Ishikawa (cell line): Measurements from ENCODE around the gene TF.

Experiments used
- CEBPB ChIP-seq: IDR thresholded peaks from 2 replicates; pipeline ENCODE4 v1.6.1; 2012
- CREB1 ChIP-seq: IDR thresholded peaks from 2 replicates; pipeline ENCODE4 v1.6.1; 2012; ENCODE audit warnings: low read depth
- EGR1 ChIP-seq: IDR thresholded peaks from 2 replicates; pipeline ENCODE4 v1.6.1; 2012
- EP300 ChIP-seq: IDR thresholded peaks from 2 replicates; pipeline ENCODE4 v1.6.1; 2012; ENCODE audit warnings: borderline replicate concordance
- FOXM1 ChIP-seq: IDR thresholded peaks from 2 replicates; pipeline ENCODE4 v1.6.1; 2012; ENCODE audit warnings: low read depth, borderline replicate concordance
- NFIC ChIP-seq: IDR thresholded peaks from 2 replicates; pipeline ENCODE4 v1.6.1; 2012
- RAD21 ChIP-seq: IDR thresholded peaks from 2 replicates; pipeline ENCODE4 v1.6.1; 2012; ENCODE audit warnings: low read depth
- TAF1 ChIP-seq: IDR thresholded peaks from 2 replicates; pipeline ENCODE4 v1.6.1; 2012; ENCODE audit warnings: low read depth, mild to moderate bottlenecking
- TCF12 ChIP-seq: IDR thresholded peaks from 2 replicates; pipeline ENCODE4 v1.6.1; 2012; ENCODE audit warnings: low read depth
- TEAD4 ChIP-seq: IDR thresholded peaks from 2 replicates; pipeline ENCODE4 v1.6.1; 2012
- YY1 ChIP-seq: IDR thresholded peaks from 2 replicates; pipeline ENCODE4 v1.6.1; 2012; ENCODE audit warnings: low read depth
- ZBTB7A ChIP-seq: IDR thresholded peaks from 2 replicates; pipeline ENCODE4 v1.6.1; 2012; ENCODE audit warnings: low read depth
- TF ChIP-seq, protein P1 (sequence below): IDR thresholded peaks from 2 replicates; pipeline ENCODE4 v1.6.1; 2012
- TF ChIP-seq, protein P2 (sequence below): IDR thresholded peaks from 2 replicates; pipeline ENCODE4 v1.6.1; 2012
- TF ChIP-seq, protein P3 (sequence below): IDR thresholded peaks from 2 replicates; pipeline ENCODE4 v1.6.1; 2012; ENCODE audit warnings: low read depth, mild to moderate bottlenecking

TF gene

GRCh38 chr3:133838916-133839800 is 93.0 kb downstream of the TF start:
- TF ChIP-seq NFIC = no peak
- TF ChIP-seq TEAD4 = no peak
- TF ChIP-seq, protein P1, sequence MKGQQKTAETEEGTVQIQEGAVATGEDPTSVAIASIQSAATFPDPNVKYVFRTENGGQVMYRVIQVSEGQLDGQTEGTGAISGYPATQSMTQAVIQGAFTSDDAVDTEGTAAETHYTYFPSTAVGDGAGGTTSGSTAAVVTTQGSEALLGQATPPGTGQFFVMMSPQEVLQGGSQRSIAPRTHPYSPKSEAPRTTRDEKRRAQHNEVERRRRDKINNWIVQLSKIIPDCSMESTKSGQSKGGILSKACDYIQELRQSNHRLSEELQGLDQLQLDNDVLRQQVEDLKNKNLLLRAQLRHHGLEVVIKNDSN = no peak
- no peak for TF ChIP-seq ZBTB7A
- TF ChIP-seq YY1 = no peak
- TF ChIP-seq FOXM1 = no peak
- no peak for TF ChIP-seq TAF1
- TF ChIP-seq EP300 = no peak
- no peak for TF ChIP-seq CREB1
- TF ChIP-seq TCF12 = no peak
- TF ChIP-seq RAD21 = no peak
- TF ChIP-seq, protein P2, sequence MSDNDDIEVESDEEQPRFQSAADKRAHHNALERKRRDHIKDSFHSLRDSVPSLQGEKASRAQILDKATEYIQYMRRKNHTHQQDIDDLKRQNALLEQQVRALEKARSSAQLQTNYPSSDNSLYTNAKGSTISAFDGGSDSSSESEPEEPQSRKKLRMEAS = no peak
- TF ChIP-seq, protein P3, sequence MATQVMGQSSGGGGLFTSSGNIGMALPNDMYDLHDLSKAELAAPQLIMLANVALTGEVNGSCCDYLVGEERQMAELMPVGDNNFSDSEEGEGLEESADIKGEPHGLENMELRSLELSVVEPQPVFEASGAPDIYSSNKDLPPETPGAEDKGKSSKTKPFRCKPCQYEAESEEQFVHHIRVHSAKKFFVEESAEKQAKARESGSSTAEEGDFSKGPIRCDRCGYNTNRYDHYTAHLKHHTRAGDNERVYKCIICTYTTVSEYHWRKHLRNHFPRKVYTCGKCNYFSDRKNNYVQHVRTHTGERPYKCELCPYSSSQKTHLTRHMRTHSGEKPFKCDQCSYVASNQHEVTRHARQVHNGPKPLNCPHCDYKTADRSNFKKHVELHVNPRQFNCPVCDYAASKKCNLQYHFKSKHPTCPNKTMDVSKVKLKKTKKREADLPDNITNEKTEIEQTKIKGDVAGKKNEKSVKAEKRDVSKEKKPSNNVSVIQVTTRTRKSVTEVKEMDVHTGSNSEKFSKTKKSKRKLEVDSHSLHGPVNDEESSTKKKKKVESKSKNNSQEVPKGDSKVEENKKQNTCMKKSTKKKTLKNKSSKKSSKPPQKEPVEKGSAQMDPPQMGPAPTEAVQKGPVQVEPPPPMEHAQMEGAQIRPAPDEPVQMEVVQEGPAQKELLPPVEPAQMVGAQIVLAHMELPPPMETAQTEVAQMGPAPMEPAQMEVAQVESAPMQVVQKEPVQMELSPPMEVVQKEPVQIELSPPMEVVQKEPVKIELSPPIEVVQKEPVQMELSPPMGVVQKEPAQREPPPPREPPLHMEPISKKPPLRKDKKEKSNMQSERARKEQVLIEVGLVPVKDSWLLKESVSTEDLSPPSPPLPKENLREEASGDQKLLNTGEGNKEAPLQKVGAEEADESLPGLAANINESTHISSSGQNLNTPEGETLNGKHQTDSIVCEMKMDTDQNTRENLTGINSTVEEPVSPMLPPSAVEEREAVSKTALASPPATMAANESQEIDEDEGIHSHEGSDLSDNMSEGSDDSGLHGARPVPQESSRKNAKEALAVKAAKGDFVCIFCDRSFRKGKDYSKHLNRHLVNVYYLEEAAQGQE = no peak
- no peak for TF ChIP-seq EGR1

DNA sequence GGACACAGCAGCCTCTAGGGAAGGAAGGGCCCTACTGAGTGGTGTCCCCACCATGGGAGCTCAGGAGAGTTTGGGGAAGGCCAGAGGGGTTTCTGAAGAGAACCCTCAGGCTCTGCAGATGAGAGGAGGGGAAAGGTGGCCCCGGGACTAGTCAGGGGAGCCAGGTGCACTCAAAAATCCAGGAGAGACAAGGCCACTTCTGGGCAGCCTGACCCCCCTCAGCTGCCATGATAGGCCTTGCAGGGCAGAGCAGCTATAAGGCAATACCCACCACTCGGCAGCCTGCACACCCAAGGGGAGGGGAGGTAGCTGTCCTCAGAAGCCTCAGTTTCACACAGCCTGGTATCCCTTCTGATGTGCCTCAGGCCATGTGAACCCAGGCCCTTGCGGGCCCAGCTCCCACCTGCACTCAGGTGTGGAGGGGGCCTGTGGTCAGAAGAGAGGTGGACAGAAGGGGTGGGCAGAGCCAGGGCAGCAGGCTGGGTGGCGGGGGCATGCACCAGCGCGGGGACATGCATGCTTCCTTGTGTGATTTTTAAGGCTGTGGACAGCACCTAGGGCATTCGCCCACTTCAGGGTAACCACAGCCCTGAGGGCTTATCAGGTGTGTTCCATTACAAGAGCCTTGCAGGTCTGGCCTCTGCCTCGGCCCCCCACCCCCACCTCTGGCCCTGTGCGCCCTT is 94.0 kb downstream of the TF start:
- TF ChIP-seq CREB1 (no peak), ZBTB7A (no peak), YY1 (no peak), NFIC (no peak), EP300 (no peak), TCF12 (no peak), CEBPB (no peak), FOXM1 (no peak), EGR1 (no peak), TAF1 (no peak), RAD21 (no peak)
- TF ChIP-seq, protein P3 = no peak
- TF ChIP-seq, protein P2 = no peak

GRCh38 chr3:133840767-133841166 is 94.6 kb downstream of the TF start:
- TF ChIP-seq CREB1 (no peak), CEBPB (no peak), EGR1 (no peak), RAD21 (no peak), TCF12 (no peak), TAF1 (no peak), ZBTB7A (no peak), NFIC (no peak), FOXM1 (no peak), TEAD4 (no peak), EP300 (no peak), YY1 (no peak)
- TF ChIP-seq, protein P3 = no peak
- TF ChIP-seq, protein P2 = no peak
- TF ChIP-seq, protein P1 = no peak
